Type B pancreatic cell (in vitro differentiated cells): Measurements from ENCODE around the gene CCDC107. TPM values are rescaled to one million over a fixed set of nuclear protein-coding genes. Genes with fewer than 3 reads are reported as not detected.

Source experiments
- DNase-seq: peaks from one replicate; pipeline ENCODE4 v3.0.0; 2021; ENCODE audit warnings: mixed read lengths; ENCODE audit not compliant: unreplicated experiment; ENCODE audit errors: extremely low spot score
- H3K27ac Mint-ChIP-seq: 2 replicates; pipeline ENCODE4 v1.8.0; 2021; ENCODE audit warnings: mild to moderate bottlenecking, mixed read lengths
- H3K27me3 Mint-ChIP-seq: 2 replicates; pipeline ENCODE4 v1.8.0; 2021; ENCODE audit warnings: mixed read lengths
- H3K36me3 Mint-ChIP-seq: 2 replicates; pipeline ENCODE4 v1.8.0; 2021; ENCODE audit warnings: mixed read lengths
- H3K4me1 Mint-ChIP-seq: one replicate; pipeline ENCODE4 v1.8.0; 2021; ENCODE audit warnings: mixed read lengths; ENCODE audit not compliant: unreplicated experiment
- H3K4me3 Mint-ChIP-seq: 2 replicates; pipeline ENCODE4 v1.8.0; 2021; ENCODE audit warnings: mild to moderate bottlenecking, mixed read lengths
- H3K9me3 Mint-ChIP-seq: 2 replicates; pipeline ENCODE4 v1.8.0; 2021; ENCODE audit warnings: mixed read lengths
- total RNA-seq: library from RNA; stranded (reverse); gene quantifications from 2 replicates; pipeline ENCODE4 v1.2.1, GENCODE V29; 2021; ENCODE audit warnings: low replicate concordance
- TF ChIP-seq, protein P1 (sequence below): fragments of 200-600 bp; sonication (generic); conservative IDR thresholded peaks from 2 replicates; pipeline ENCODE4 v1.5.0; 2021; ENCODE audit warnings: antibody characterized with exemption, mild to moderate bottlenecking

The CCDC107 gene
- total RNA-seq, 1 donor from 2014 or later: 17.2 TPM

DNA sequence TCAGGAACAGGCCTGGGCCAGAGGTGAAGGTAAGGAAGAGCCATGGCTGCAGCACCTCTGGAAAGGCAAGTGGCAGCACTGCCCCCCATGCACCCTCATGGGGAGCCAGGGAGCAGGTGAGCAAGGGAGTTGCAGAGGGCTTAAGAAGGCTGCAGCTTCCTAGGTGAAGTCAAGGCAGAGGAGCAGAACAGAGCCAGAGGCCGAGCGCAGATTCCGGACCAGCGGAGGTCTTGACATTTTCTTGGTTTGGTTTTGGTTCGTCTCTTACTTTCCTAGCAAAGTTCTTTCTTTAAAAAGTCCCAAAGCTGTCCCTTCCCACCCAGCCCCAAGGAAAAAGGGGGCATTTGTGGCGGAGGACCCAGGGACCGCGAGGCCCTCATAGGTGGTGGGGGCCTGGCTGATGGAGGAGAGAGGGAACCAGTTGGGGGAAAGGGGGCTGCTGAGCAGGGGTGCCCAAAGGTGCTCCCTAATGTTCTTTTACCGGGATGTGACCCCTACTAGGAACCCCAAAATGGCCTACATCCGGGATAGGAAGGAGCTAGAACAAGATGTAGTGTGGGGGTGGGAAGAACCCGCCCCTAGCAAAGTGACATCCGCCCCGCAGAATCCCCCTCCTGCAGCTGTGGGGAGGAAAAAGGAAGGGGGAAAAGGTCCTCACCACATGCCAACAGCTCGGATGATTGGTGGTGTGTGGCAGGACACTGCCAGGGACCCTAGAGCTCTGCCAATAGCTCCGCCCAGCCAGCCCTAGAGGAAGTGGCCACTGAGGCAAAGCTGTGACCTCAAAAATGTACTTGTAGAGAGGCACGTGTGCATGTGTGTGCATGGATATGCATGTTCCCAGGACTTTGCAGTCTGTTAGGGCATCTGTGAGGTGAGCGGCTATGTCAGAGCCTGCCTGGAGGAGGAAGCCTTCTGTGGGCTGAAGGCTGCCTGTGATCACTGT lies 39.0 kb upstream of the CCDC107 start:
- Mint-ChIP-seq H3K27ac (no peak overlapping the region), H3K4me1 (no peaks in the 10 kb centered on the region), H3K27me3 (peaks cover 57% of the 10 kb centered on the region), H3K36me3 (no peaks in the 10 kb centered on the region), H3K9me3 (no peaks in the 10 kb centered on the region), H3K4me3 (no peak overlapping the region)
- TF ChIP-seq, protein P1, sequence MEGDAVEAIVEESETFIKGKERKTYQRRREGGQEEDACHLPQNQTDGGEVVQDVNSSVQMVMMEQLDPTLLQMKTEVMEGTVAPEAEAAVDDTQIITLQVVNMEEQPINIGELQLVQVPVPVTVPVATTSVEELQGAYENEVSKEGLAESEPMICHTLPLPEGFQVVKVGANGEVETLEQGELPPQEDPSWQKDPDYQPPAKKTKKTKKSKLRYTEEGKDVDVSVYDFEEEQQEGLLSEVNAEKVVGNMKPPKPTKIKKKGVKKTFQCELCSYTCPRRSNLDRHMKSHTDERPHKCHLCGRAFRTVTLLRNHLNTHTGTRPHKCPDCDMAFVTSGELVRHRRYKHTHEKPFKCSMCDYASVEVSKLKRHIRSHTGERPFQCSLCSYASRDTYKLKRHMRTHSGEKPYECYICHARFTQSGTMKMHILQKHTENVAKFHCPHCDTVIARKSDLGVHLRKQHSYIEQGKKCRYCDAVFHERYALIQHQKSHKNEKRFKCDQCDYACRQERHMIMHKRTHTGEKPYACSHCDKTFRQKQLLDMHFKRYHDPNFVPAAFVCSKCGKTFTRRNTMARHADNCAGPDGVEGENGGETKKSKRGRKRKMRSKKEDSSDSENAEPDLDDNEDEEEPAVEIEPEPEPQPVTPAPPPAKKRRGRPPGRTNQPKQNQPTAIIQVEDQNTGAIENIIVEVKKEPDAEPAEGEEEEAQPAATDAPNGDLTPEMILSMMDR: no peak
- no peak for DNase-seq

DNA sequence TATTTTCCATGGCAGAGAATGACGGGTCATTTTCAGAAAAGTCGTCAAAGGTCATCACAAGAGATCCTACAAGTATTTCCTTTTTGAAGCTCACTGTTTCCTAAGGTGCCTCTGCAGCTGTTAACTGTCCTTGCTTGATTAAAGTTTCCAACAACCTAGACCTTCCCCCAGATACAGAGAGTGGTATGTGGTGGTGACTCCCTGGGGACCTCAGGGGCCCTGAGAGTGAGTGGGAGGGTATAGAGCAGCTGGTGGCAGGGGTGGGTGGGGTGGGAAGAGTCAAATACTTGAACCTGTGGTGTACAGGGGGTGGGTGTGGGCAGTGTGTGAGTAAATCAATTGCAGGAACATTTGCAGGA lies 38.3 kb upstream of the CCDC107 start:
- H3K27me3 Mint-ChIP-seq: peaks cover 51% of the 10 kb centered on the region
- no peaks in the 10 kb centered on the region for H3K36me3 Mint-ChIP-seq
- TF ChIP-seq, protein P1: no peak
- no peaks in the 10 kb centered on the region for H3K4me1 Mint-ChIP-seq
- DNase-seq: no peak
- H3K27ac Mint-ChIP-seq: no peak overlapping the region
- no peak overlapping the region for H3K4me3 Mint-ChIP-seq
- no peaks in the 10 kb centered on the region for H3K9me3 Mint-ChIP-seq

DNA sequence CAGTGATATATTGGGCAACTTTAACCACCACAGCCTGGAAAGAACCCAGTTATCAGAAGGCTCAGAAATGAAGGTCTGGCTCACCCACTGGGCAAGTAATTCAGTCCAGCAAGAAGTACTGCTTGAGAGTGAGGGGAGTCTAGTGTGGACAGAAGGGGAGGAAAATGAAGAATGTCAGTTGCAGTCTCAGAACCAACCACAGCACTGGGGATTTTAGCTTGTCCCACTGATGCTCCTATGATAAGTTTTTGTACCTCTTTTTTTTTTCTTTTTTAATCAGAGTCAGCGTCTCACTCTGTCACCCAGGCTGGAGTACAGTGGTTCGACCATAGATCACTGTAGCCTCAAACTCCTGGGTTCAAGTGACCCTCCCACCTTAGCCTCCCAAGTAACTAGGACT lies 30.5 kb upstream of the CCDC107 start:
- H3K27me3 Mint-ChIP-seq: no peaks in the 10 kb centered on the region

DNA sequence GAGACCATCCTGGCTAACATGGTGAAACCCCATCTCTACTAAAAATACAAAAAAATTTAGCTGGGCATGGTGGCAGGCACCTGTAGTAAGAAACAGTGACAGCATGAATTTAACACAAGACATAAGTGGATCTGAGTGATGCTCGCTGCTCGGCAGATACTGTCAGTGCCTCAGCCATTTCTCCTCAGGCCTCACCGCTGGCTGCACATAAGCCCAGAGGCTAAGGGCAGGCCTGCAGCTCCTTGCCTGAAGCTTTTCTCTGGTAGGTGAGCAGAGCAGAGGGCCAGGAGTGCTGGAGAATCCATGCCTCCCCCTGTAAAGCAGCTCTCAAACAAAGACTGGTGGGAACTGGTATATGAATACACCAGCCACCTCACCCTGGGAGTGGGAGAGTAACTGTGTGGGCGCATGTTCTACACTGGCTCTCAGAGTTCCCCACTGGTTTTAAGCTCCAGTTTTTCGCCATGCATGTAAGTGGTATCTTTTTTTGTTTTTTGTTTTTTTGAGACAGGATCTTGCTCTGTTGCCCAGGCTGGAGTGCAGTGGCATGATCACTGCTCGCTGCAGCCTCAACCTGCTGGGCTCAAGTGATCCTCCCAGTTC lies 29.6 kb upstream of the CCDC107 start:
- no peak for DNase-seq
- no peak overlapping the region for H3K4me3 Mint-ChIP-seq
- H3K27ac Mint-ChIP-seq: no peak overlapping the region
- no peaks in the 10 kb centered on the region for H3K27me3 Mint-ChIP-seq
- H3K9me3 Mint-ChIP-seq: no peaks in the 10 kb centered on the region
- H3K4me1 Mint-ChIP-seq: no peaks in the 10 kb centered on the region
- TF ChIP-seq, protein P1: no peak
- no peaks in the 10 kb centered on the region for H3K36me3 Mint-ChIP-seq

More for the DNA sequence above, 30.5 kb upstream of the CCDC107 start:
- H3K9me3 Mint-ChIP-seq: no peaks in the 10 kb centered on the region
- TF ChIP-seq, protein P1: no peak
- H3K36me3 Mint-ChIP-seq: no peaks in the 10 kb centered on the region
- H3K4me1 Mint-ChIP-seq: no peaks in the 10 kb centered on the region
- H3K27ac Mint-ChIP-seq: no peak overlapping the region
- H3K4me3 Mint-ChIP-seq: no peak overlapping the region
- no peak for DNase-seq

DNA sequence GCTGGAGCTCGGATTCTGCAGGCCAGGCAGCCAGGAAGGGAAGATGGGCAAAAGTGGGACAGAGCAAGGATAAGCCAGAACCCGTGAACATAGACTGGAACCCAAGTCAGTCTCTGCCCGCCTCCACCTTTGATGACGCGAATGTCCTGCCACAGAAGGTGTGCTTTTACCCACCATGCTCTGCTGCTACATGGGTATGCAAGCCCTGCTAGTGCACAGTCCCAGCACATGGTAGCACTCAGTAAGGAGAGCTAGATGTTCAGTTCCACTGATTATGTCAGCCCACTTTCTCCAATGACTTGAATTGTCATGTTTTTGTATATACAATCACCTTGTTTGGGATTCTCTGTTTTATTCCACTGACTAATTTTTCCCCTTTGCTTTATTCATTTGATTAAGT lies 28.5 kb upstream of the CCDC107 start:
- Mint-ChIP-seq H3K9me3 (no peaks in the 10 kb centered on the region), H3K4me1 (no peaks in the 10 kb centered on the region), H3K36me3 (no peaks in the 10 kb centered on the region), H3K27ac (no peak overlapping the region), H3K27me3 (no peaks in the 10 kb centered on the region), H3K4me3 (no peak overlapping the region)
- TF ChIP-seq, protein P1: no peak
- no peak for DNase-seq
